Hypothalamus (tissue), 51 donors: ENCODE measurements around the gene PPP1CB.
"Not testable (repeated sequence)": the region's sequence is repeated elsewhere in the genome, so short reads cannot be mapped to it uniquely, and the experiment has no call there.

Experiments
- DNase-seq, 51 donors: peaks; one replicate each; lab custom pipeline; 2025; lab: John Stamatoyannopoulos, UW

The PPP1CB gene

GRCh38 chr2:28772351-28772750, 20.7 kb downstream of the PPP1CB start:
- no peak for DNase-seq

- DNase-seq, result no peak
Observed at GRCh38 chr2:28776471-28776870, 24.8 kb downstream of the PPP1CB start.

GRCh38 chr2:28778392-28778791, 26.8 kb downstream of the PPP1CB start:
- DNase-seq, result no peak

GRCh38 chr2:28779001-28779400, 27.4 kb downstream of the PPP1CB start:
- no peak for DNase-seq

GRCh38 chr2:28780496-28780895, 28.9 kb downstream of the PPP1CB start:
- no peak for DNase-seq

GRCh38 chr2:28782423-28782822, 30.8 kb downstream of the PPP1CB start:
- no peak for DNase-seq

GRCh38 chr2:28784570-28784969, 32.9 kb downstream of the PPP1CB start:
- not testable (repeated sequence) for DNase-seq

GRCh38 chr2:28796620-28797019, 45.0 kb downstream of the PPP1CB start:
- DNase-seq, result no peak

- no peak for DNase-seq
Observed at GRCh38 chr2:28801726-28802125, 50.1 kb downstream of the PPP1CB start.

GRCh38 chr2:28802975-28803429, 51.4 kb downstream of the PPP1CB start:
- no peak for DNase-seq

GRCh38 chr2:28809927-28810326, 58.3 kb downstream of the PPP1CB start:
- no peak for DNase-seq

- DNase-seq, result peak in 44 of 51 donors; percentile 4 to 81 (median 31)
Observed at GRCh38 chr2:28810384-28811285, 59.0 kb downstream of the PPP1CB start, which contains the start of gene SPDYA. Gene SPDYA, plus strand, starts transcription at chr2:28810834. Its CDS starts 5,181 bp downstream, at chr2:28816015.

- no peak for DNase-seq
Observed at GRCh38 chr2:28818053-28818452, 66.4 kb downstream of the PPP1CB start.

- peak in 10 of 51 donors; percentile 1 to 32 (median 10) for DNase-seq
Observed at GRCh38 chr2:28821295-28821958, 69.8 kb downstream of the PPP1CB start.

- DNase-seq, result no peak
Observed at GRCh38 chr2:28822036-28822435, 70.4 kb downstream of the PPP1CB start.

GRCh38 chr2:28824207-28824606, 72.6 kb downstream of the PPP1CB start:
- no peak for DNase-seq

GRCh38 chr2:28824870-28825269, 73.2 kb downstream of the PPP1CB start:
- no peak for DNase-seq

- DNase-seq, result no peak
Observed at GRCh38 chr2:28828382-28828781, 76.8 kb downstream of the PPP1CB start.

GRCh38 chr2:28833740-28834470, 82.3 kb downstream of the PPP1CB start:
- no peak for DNase-seq

- no peak for DNase-seq
Observed at GRCh38 chr2:28835781-28836180, 84.2 kb downstream of the PPP1CB start.

GRCh38 chr2:28838971-28839370, 87.3 kb downstream of the PPP1CB start:
- DNase-seq, result no peak
